Cardiac muscle cell (in vitro differentiated cells and primary cell): ENCODE data around the gene ZFP62. TPM values are rescaled to one million over a fixed set of nuclear protein-coding genes. Genes with fewer than 3 reads are reported as not detected.

ENCODE experiments used
- DNase-seq, 2 donors: peaks; one replicate each; pipeline versions ENCODE4 v3.0.0 to v3.0.0-alpha.2; 2010 to 2017; ENCODE audit warnings: low read depth in 1 of 2, low spot score in 1 of 2
- H3K27ac ChIP-seq: fragments of 200-600 bp; sonication (generic); 2 replicates; pipeline ENCODE4 v1.5.1; 2016
- H3K27me3 ChIP-seq: fragments of 200-600 bp; sonication (generic); 2 replicates; pipeline ENCODE4 v1.6.0; 2016; ENCODE audit warnings: control low read depth
- H3K36me3 ChIP-seq: fragments of 200-600 bp; sonication (generic); 2 replicates; pipeline ENCODE4 v1.5.1; 2016; ENCODE audit warnings: control low read depth
- H3K4me1 ChIP-seq: fragments of 200-600 bp; sonication (generic); 2 replicates; pipeline ENCODE4 v1.8.1; 2017; ENCODE audit warnings: low read depth, mild to moderate bottlenecking, mixed run types
- H3K4me3 ChIP-seq: fragments of 200-600 bp; sonication (generic); 2 replicates; pipeline ENCODE4 v1.5.1; 2016; ENCODE audit warnings: mild to moderate bottlenecking
- H3K9me3 ChIP-seq: fragments of 200-600 bp; sonication (generic); 2 replicates; pipeline ENCODE4 v1.5.1; 2017; ENCODE audit warnings: low read depth, mild to moderate bottlenecking, control low read depth
- CTCF ChIP-seq: IDR thresholded peaks from 2 replicates; pipeline ENCODE4 v1.5.1; 2012; ENCODE audit warnings: low read depth, mild to moderate bottlenecking, low read length
- polyA plus RNA-seq: library from polyadenylated mRNA; unstranded; fragments of >200 nt; fragmentation: Nextera tagmentation; extraction: Ambion mirVana; gene quantifications from 2 replicates; pipeline ENCODE4 v1.2.1, GENCODE V29; 2016
- total RNA-seq: library from RNA; depleted of rRNA; stranded (reverse); fragments of >200 nt; gene quantifications from 2 replicates; pipeline ENCODE4 v1.2.3, GENCODE V29; 2016

ZFP62 gene
- total and polyA plus RNA-seq, 2 experiments from 2014 or later = 15.9 to 30.0 TPM

GRCh38 chr5:180875860-180876426 lies 14.9 kb upstream of the ZFP62 start:
- H3K9me3 ChIP-seq = no peaks in the 10 kb centered on the region
- H3K27me3 ChIP-seq = no peaks in the 10 kb centered on the region
- no peak overlapping the region for H3K27ac ChIP-seq
- no peaks in the 10 kb centered on the region for H3K4me1 ChIP-seq
- no peak overlapping the region for H3K4me3 ChIP-seq
- H3K36me3 ChIP-seq = no peaks in the 10 kb centered on the region
- no peak for TF ChIP-seq CTCF
- no peak for DNase-seq

- H3K27me3 ChIP-seq = no peaks in the 10 kb centered on the region
- DNase-seq = no peak
- H3K4me1 ChIP-seq = no peaks in the 10 kb centered on the region
- no peak overlapping the region for H3K4me3 ChIP-seq
- H3K27ac ChIP-seq = no peak overlapping the region
- H3K36me3 ChIP-seq = no peaks in the 10 kb centered on the region
- no peaks in the 10 kb centered on the region for H3K9me3 ChIP-seq
- no peak for TF ChIP-seq CTCF
These were observed 13.9 kb upstream of the ZFP62 start for GRCh38 chr5:180874804-180875582.

GRCh38 chr5:180873615-180874520 lies 12.8 kb upstream of the ZFP62 start:
- Histone ChIP-seq H3K27ac (no peak overlapping the region), H3K9me3 (no peaks in the 10 kb centered on the region), H3K27me3 (no peaks in the 10 kb centered on the region), H3K4me3 (no peak overlapping the region), H3K4me1 (no peaks in the 10 kb centered on the region), H3K36me3 (no peaks in the 10 kb centered on the region)
- DNase-seq = peak in 1 of 2 donors; percentile 36
- TF ChIP-seq CTCF = no peak

GRCh38 chr5:180872419-180872818 lies 11.3 kb upstream of the ZFP62 start:
- Histone ChIP-seq H3K4me3 (no peak overlapping the region), H3K4me1 (no peaks in the 10 kb centered on the region)
- no peak for DNase-seq

More at GRCh38 chr5:180872419-180872818, 11.3 kb upstream of the ZFP62 start:
- TF ChIP-seq CTCF = no peak
- H3K9me3 ChIP-seq = no peaks in the 10 kb centered on the region
- H3K27me3 ChIP-seq = peaks cover 3% of the 10 kb centered on the region
- no peaks in the 10 kb centered on the region for H3K36me3 ChIP-seq
- H3K27ac ChIP-seq = no peak overlapping the region
